HepG2 (cell line): ENCODE measurements around the gene PXMP4. TPM values are rescaled to one million over a fixed set of nuclear protein-coding genes. Genes with fewer than 3 reads are reported as not detected.
A peak's percentile ranks its signal among the peaks of the same experiment; 100 is the strongest.

ENCODE experiments used
- CENPT ChIP-seq: sonication (generic); formaldehyde crosslinking; IDR thresholded peaks from 2 replicates; pipeline ENCODE4 v1.8.0; 2022; ENCODE audit warnings: low read depth, mild to moderate bottlenecking, moderate library complexity, missing genetic modification reagents
- HOXA7 ChIP-seq: sonication (generic); formaldehyde crosslinking; IDR thresholded peaks from 2 replicates; pipeline ENCODE4 v1.8.1; 2022; ENCODE audit warnings: mild to moderate bottlenecking, missing genetic modification reagents, moderate library complexity
- MED13 ChIP-seq: sonication (generic); formaldehyde crosslinking; IDR thresholded peaks from 2 replicates; pipeline ENCODE4 v1.5.0; 2020; ENCODE audit warnings: missing genetic modification reagents
- NKX3-1 ChIP-seq: sonication (generic); formaldehyde crosslinking; IDR thresholded peaks from 2 replicates; pipeline ENCODE4 v1.5.0; 2020; ENCODE audit warnings: missing genetic modification reagents
- NONO ChIP-seq, 2 experiments: fragments of 450-650 bp in 1 of 2; sonication (generic) in 1 of 2; formaldehyde crosslinking in 1 of 2; IDR thresholded peaks in 1 of 2; conservative IDR thresholded peaks in 1 of 2; 2 replicates each; pipeline versions ENCODE4 v1.6.1 to v1.8.0; 2017 to 2022; ENCODE audit warnings: mild to moderate bottlenecking in 1 of 2, missing genetic modification reagents in 1 of 2, moderate library complexity in 1 of 2
- TEAD3 ChIP-seq: optimal IDR thresholded peaks from 2 replicates; pipeline ENCODE3; 2016; ENCODE audit warnings: borderline replicate concordance
- ZNF550 ChIP-seq: sonication (generic); formaldehyde crosslinking; IDR thresholded peaks from 2 replicates; pipeline ENCODE4 v1.4.0; 2020; ENCODE audit warnings: mild to moderate bottlenecking, missing genetic modification reagents, borderline replicate concordance
- polyA plus RNA-seq, 8 experiments: library from polyadenylated mRNA; depleted of rRNA in 3 of 8; stranded (reverse) in 7 of 8; unstranded in 1 of 8; fragments of >200 nt; fragmentation: Illumina TruSeq in 4 of 8; extraction: Trizol in 4 of 8; gene quantifications; 2 replicates each; pipeline versions ENCODE4 v1.2.1 to v1.2.3, GENCODE V29; 2011 to 2016; ENCODE audit warnings: low read depth in 4 of 8, missing spikeins in 1 of 8, mixed read lengths in 1 of 8; ENCODE audit not compliant: insufficient read depth in 1 of 8
- total RNA-seq, 5 experiments: library from RNA; depleted of rRNA; stranded (reverse); fragments of >200 nt; fragmentation: Illumina TruSeq; extraction: Trizol; gene quantifications; 2 replicates each; pipeline ENCODE4 v1.2.3, GENCODE V29; 2016; ENCODE audit warnings: low read depth in 1 of 5
- TF ChIP-seq, protein P1 (sequence below): IDR thresholded peaks from 2 replicates; pipeline ENCODE4 v1.4.0; 2020; ENCODE audit warnings: mild to moderate bottlenecking, missing genetic modification reagents
- TF ChIP-seq, protein P2 (sequence below): sonication (generic); formaldehyde crosslinking; IDR thresholded peaks from 2 replicates; pipeline ENCODE4 v1.5.1; 2020; ENCODE audit warnings: mild to moderate bottlenecking, missing genetic modification reagents, moderate library complexity
- TF ChIP-seq, protein P3 (sequence below): sonication (generic); formaldehyde crosslinking; IDR thresholded peaks from 2 replicates; pipeline ENCODE4 v1.4.0; 2020; ENCODE audit warnings: mild to moderate bottlenecking, low read depth, missing genetic modification reagents
- TF ChIP-seq, protein P4 (sequence below): sonication (generic); formaldehyde crosslinking; IDR thresholded peaks from 2 replicates; pipeline ENCODE4 v1.8.0; 2022; ENCODE audit warnings: missing genetic modification reagents, mild to moderate bottlenecking, borderline replicate concordance
- TF ChIP-seq, protein P5 (sequence below): sonication (generic); formaldehyde crosslinking; IDR thresholded peaks from 2 replicates; pipeline ENCODE4 v1.4.0; 2020; ENCODE audit warnings: missing genetic modification reagents, mild to moderate bottlenecking, borderline replicate concordance
- TF ChIP-seq, protein P6 (sequence below): sonication (generic); formaldehyde crosslinking; IDR thresholded peaks from 2 replicates; pipeline ENCODE4 v1.4.0; 2020; ENCODE audit warnings: low read depth, mild to moderate bottlenecking, missing genetic modification reagents
- TF ChIP-seq, protein P7 (sequence below): sonication (generic); formaldehyde crosslinking; IDR thresholded peaks from 2 replicates; pipeline ENCODE4 v1.5.0; 2020; ENCODE audit warnings: missing genetic modification reagents, mild to moderate bottlenecking, borderline replicate concordance

Gene PXMP4
- total and polyA plus RNA-seq, 2 of the 13 experiments (the other 11 are each of a cell fraction or from before 2014, with no cell fraction given): not detected

DNA sequence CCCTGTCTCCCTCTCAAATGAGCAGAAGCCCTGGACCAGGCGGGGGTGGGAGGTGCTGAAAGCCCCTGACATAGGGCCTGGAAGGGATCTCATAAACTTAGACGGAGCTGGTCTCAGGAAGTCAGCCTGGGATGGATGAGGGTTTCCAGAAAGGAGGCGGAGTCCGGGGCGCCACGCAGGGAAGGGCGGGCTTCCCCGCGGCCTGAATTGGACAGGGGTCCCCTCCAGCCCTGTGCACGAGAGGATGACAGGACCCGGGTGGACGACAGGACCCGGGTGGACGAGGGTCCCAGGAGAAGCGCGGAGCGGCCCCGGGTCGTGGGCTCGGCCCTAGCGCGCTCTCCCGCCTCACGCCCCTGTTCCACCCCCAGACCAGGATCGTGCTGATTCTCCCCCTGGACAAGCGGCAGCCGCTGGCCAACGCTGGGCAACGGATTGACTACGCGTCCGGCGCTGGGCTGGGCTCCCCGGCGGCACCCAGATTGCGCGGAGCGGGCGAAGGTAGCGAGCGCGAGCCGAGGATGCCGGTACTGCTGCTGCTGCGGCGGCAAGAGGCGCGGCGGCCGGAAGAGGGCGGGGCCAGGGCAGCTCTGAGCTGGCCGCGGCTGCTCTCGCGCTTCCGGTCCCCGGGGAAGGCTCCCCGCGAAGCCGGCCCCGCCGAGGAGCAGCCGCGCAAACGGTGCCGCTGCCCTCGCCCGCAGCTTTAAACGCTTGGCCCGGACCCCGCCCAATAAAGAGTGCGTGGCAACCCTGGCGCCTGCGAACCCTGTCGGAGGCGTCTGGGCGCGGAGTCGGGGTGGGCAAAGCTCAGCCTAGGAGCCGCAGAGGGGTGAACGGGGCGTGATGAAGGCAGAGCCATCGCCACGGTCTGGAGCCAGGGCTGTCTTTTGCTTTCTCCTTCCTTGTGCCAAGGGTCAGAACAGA is 56.7 kb downstream of the PXMP4 start (continued):
- TF ChIP-seq, protein P1, sequence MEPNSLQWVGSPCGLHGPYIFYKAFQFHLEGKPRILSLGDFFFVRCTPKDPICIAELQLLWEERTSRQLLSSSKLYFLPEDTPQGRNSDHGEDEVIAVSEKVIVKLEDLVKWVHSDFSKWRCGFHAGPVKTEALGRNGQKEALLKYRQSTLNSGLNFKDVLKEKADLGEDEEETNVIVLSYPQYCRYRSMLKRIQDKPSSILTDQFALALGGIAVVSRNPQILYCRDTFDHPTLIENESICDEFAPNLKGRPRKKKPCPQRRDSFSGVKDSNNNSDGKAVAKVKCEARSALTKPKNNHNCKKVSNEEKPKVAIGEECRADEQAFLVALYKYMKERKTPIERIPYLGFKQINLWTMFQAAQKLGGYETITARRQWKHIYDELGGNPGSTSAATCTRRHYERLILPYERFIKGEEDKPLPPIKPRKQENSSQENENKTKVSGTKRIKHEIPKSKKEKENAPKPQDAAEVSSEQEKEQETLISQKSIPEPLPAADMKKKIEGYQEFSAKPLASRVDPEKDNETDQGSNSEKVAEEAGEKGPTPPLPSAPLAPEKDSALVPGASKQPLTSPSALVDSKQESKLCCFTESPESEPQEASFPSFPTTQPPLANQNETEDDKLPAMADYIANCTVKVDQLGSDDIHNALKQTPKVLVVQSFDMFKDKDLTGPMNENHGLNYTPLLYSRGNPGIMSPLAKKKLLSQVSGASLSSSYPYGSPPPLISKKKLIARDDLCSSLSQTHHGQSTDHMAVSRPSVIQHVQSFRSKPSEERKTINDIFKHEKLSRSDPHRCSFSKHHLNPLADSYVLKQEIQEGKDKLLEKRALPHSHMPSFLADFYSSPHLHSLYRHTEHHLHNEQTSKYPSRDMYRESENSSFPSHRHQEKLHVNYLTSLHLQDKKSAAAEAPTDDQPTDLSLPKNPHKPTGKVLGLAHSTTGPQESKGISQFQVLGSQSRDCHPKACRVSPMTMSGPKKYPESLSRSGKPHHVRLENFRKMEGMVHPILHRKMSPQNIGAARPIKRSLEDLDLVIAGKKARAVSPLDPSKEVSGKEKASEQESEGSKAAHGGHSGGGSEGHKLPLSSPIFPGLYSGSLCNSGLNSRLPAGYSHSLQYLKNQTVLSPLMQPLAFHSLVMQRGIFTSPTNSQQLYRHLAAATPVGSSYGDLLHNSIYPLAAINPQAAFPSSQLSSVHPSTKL (CRISPR knock-in tag): peak; percentile 59
- TF ChIP-seq MED13 (peak; percentile 31; the same call in 1 of the 2 replicates), ZNF550 (CRISPR knock-in tag) (peak; percentile 98; the same call in 1 of the 2 replicates), TEAD3 (peak; percentile 60), CENPT (CRISPR knock-in tag) (peak; percentile 88), NKX3-1 (0 out of 2 replicates have a peak, but pooled peaks have one; percentile 44), NONO (IDR thresholded peaks at IDR 0.05) (no peak), NONO (CRISPR knock-in tag; conservative IDR thresholded peaks at IDR 0.05) (peak; percentile 99), HOXA7 (CRISPR knock-in tag) (no peak)
- TF ChIP-seq, protein P2, sequence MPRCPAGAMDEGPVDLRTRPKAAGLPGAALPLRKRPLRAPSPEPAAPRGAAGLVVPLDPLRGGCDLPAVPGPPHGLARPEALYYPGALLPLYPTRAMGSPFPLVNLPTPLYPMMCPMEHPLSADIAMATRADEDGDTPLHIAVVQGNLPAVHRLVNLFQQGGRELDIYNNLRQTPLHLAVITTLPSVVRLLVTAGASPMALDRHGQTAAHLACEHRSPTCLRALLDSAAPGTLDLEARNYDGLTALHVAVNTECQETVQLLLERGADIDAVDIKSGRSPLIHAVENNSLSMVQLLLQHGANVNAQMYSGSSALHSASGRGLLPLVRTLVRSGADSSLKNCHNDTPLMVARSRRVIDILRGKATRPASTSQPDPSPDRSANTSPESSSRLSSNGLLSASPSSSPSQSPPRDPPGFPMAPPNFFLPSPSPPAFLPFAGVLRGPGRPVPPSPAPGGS (CRISPR knock-in tag): peak; percentile 92
- TF ChIP-seq, protein P3, sequence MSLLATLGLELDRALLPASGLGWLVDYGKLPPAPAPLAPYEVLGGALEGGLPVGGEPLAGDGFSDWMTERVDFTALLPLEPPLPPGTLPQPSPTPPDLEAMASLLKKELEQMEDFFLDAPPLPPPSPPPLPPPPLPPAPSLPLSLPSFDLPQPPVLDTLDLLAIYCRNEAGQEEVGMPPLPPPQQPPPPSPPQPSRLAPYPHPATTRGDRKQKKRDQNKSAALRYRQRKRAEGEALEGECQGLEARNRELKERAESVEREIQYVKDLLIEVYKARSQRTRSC (CRISPR knock-in tag): no peak
- TF ChIP-seq, protein P4, sequence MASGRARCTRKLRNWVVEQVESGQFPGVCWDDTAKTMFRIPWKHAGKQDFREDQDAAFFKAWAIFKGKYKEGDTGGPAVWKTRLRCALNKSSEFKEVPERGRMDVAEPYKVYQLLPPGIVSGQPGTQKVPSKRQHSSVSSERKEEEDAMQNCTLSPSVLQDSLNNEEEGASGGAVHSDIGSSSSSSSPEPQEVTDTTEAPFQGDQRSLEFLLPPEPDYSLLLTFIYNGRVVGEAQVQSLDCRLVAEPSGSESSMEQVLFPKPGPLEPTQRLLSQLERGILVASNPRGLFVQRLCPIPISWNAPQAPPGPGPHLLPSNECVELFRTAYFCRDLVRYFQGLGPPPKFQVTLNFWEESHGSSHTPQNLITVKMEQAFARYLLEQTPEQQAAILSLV: peak; percentile 80; the same call in 1 of the 2 replicates
- TF ChIP-seq, protein P5, sequence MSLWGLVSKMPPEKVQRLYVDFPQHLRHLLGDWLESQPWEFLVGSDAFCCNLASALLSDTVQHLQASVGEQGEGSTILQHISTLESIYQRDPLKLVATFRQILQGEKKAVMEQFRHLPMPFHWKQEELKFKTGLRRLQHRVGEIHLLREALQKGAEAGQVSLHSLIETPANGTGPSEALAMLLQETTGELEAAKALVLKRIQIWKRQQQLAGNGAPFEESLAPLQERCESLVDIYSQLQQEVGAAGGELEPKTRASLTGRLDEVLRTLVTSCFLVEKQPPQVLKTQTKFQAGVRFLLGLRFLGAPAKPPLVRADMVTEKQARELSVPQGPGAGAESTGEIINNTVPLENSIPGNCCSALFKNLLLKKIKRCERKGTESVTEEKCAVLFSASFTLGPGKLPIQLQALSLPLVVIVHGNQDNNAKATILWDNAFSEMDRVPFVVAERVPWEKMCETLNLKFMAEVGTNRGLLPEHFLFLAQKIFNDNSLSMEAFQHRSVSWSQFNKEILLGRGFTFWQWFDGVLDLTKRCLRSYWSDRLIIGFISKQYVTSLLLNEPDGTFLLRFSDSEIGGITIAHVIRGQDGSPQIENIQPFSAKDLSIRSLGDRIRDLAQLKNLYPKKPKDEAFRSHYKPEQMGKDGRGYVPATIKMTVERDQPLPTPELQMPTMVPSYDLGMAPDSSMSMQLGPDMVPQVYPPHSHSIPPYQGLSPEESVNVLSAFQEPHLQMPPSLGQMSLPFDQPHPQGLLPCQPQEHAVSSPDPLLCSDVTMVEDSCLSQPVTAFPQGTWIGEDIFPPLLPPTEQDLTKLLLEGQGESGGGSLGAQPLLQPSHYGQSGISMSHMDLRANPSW (CRISPR knock-in tag): peak; percentile 82; the same call in 1 of the 2 replicates
- TF ChIP-seq, protein P6, sequence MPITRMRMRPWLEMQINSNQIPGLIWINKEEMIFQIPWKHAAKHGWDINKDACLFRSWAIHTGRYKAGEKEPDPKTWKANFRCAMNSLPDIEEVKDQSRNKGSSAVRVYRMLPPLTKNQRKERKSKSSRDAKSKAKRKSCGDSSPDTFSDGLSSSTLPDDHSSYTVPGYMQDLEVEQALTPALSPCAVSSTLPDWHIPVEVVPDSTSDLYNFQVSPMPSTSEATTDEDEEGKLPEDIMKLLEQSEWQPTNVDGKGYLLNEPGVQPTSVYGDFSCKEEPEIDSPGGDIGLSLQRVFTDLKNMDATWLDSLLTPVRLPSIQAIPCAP: peak; percentile 15; the same call in 1 of the 2 replicates
- TF ChIP-seq, protein P7, sequence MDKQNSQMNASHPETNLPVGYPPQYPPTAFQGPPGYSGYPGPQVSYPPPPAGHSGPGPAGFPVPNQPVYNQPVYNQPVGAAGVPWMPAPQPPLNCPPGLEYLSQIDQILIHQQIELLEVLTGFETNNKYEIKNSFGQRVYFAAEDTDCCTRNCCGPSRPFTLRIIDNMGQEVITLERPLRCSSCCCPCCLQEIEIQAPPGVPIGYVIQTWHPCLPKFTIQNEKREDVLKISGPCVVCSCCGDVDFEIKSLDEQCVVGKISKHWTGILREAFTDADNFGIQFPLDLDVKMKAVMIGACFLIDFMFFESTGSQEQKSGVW: 0 out of 2 replicates have a peak, but pooled peaks have one; percentile 42
